GM12864 (cell line): ENCODE measurements around the gene PPP1R2B.

Experiments
- DNase-seq: peaks from one replicate; pipeline ENCODE4 v3.0.0-alpha.2; 2011; ENCODE audit warnings: low read depth
- H3K4me3 ChIP-seq: 2 replicates; pipeline ENCODE4 v1.5.1; 2011; ENCODE audit warnings: mild to moderate bottlenecking, low read depth, low read length, control low read depth
- CTCF ChIP-seq: IDR thresholded peaks from 2 replicates; pipeline ENCODE4 v1.5.1; 2011; ENCODE audit warnings: low read depth, mild to moderate bottlenecking, moderate library complexity, low read length, control low read depth, inconsistent platforms; ENCODE audit errors: missing control alignments

PPP1R2B gene

GRCh38 chr5:156819967-156820581 is 30.0 kb upstream of the PPP1R2B start:
- H3K4me3 ChIP-seq = no peak overlapping the region
- no peak for DNase-seq
- TF ChIP-seq CTCF = no peak

GRCh38 chr5:156824241-156824640 is 25.9 kb upstream of the PPP1R2B start:
- no peak for TF ChIP-seq CTCF
- no peak overlapping the region for H3K4me3 ChIP-seq
- no peak for DNase-seq

- H3K4me3 ChIP-seq = no peak overlapping the region
- DNase-seq = no peak
- peak; percentile 20 for TF ChIP-seq CTCF
Observed at GRCh38 chr5:156824800-156825199, 25.3 kb upstream of the PPP1R2B start.

- no peak for TF ChIP-seq CTCF
- H3K4me3 ChIP-seq = no peak overlapping the region
- no peak for DNase-seq
Observed at GRCh38 chr5:156825688-156826087, 24.4 kb upstream of the PPP1R2B start.

- no peak overlapping the region for H3K4me3 ChIP-seq
- no peak for TF ChIP-seq CTCF
- DNase-seq = no peak
Observed at GRCh38 chr5:156826150-156826549, 23.9 kb upstream of the PPP1R2B start.

DNA sequence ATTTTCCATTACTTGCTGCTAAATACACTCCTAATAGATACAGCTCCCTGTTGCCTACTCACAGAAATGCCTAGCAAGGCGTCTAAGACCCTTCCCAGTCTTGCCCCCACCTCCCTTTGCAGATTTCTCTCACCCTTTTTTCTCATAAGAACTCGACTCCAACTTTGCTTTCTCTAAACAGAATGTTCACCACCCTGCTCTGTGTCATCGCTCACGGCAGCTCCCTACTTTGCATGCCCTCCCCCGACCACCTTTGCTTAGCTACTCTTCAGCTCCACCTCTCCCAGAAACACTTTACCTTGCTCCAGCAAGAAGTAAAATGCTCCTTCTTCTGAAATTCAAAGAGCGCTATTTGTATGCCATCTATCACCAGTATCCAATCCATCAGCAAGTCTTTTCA is 15.2 kb upstream of the PPP1R2B start:
- H3K4me3 ChIP-seq = no peak overlapping the region
- DNase-seq = no peak
- TF ChIP-seq CTCF = no peak

DNA sequence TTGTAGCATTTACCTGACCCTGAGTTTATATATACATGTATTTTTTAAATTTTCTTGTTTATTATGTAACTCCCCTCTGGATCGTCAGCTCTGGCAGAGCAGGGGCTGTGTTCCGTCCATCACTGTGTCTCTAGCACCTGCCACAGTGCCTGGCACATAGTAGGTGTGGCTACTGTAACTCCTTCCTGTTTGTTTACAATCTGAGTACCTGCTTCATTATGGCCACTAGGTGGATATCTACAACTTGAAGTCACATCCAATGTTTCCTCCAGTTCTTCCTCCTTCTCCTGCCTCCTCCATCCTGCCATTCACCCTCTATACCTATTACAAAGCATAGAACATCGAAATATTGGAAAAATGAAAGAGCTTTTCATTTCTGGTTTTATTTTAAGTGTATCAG is 14.2 kb upstream of the PPP1R2B start:
- no peak overlapping the region for H3K4me3 ChIP-seq
- no peak for DNase-seq
- TF ChIP-seq CTCF = peak; percentile 61
